H1 (cell line): Measurements from ENCODE around the gene NOL9. TPM values are rescaled to one million over a fixed set of nuclear protein-coding genes. Genes with fewer than 3 reads are reported as not detected.

Experiments
- CTCF ChIA-PET: fragments of 300-600 bp; sonication (Branson Sonifier 250); formaldehyde crosslinking; loops from one replicate; lab custom pipeline; 2021; ENCODE audit not compliant: partially characterized antibody; lab: Charles Lee
- POLR2A ChIA-PET: fragments of 300-600 bp; sonication (Branson Sonifier 250); formaldehyde crosslinking; loops from one replicate; lab custom pipeline; 2021; ENCODE audit warnings: inconsistent platforms; ENCODE audit not compliant: partially characterized antibody; lab: Charles Lee
- DNase-seq, 2 experiments: peaks; one replicate each; pipeline versions ENCODE4 v3.0.0 to v3.0.0-alpha.2; 2010 to 2022; ENCODE audit warnings: low spot score in 2 of 2, low read depth in 1 of 2, mixed read lengths in 1 of 2
- FAIRE-seq: peaks from 2 replicates; lab custom pipeline; 2011; peaks lifted over from hg19 to GRCh38; lab: Jason Lieb, UNC
- H2AFZ ChIP-seq: 2 replicates; pipeline ENCODE4 v1.8.1; 2012; ENCODE audit warnings: low read length, inconsistent platforms
- H2AK5ac ChIP-seq: 2 replicates; pipeline ENCODE4 v1.6.1; 2013; ENCODE audit warnings: low read depth, low read length
- H2BK120ac ChIP-seq: replicated peaks from 2 replicates; pipeline ENCODE3; 2013; ENCODE audit warnings: low read depth, low read length, inconsistent platforms
- H2BK12ac ChIP-seq: 2 replicates; pipeline ENCODE4 v1.6.1; 2013; ENCODE audit warnings: low read depth, low read length
- H2BK15ac ChIP-seq: 2 replicates; pipeline ENCODE4 v1.6.1; 2013; ENCODE audit warnings: low read length
- H2BK20ac ChIP-seq: 2 replicates; pipeline ENCODE4 v1.6.1; 2013; ENCODE audit warnings: low read length
- H2BK5ac ChIP-seq: 2 replicates; pipeline ENCODE4 v1.6.1; 2013; ENCODE audit warnings: low read depth, low read length
- H3K14ac ChIP-seq: 2 replicates; pipeline ENCODE4 v1.6.1; 2013; ENCODE audit warnings: inconsistent platforms; ENCODE audit not compliant: insufficient read length
- H3K18ac ChIP-seq: 2 replicates; pipeline ENCODE4 v1.6.1; 2013; ENCODE audit warnings: low read length; ENCODE audit errors: extremely low read depth
- H3K23ac ChIP-seq: 2 replicates; pipeline ENCODE4 v1.6.1; 2013; ENCODE audit warnings: inconsistent platforms; ENCODE audit not compliant: insufficient read length
- H3K23me2 ChIP-seq: 2 replicates; pipeline ENCODE4 v1.6.1; 2013; ENCODE audit warnings: low read depth, low read length
- H3K27ac ChIP-seq: 2 replicates; pipeline ENCODE4 v1.6.1; 2011; ENCODE audit warnings: low read depth, low read length, inconsistent platforms
- H3K27me3 ChIP-seq, 4 experiments: replicated peaks in 1 of 4; 1 replicate in 1 of 4; 2 replicates in 3 of 4; pipeline versions ENCODE4 v1.6.1 to v1.8.1; 2011 to 2013; ENCODE audit warnings: low read length in 3 of 4, mild to moderate bottlenecking in 3 of 4, inconsistent platforms in 2 of 4, mixed read lengths in 2 of 4, moderate library complexity in 1 of 4; ENCODE audit not compliant: control insufficient read depth in 3 of 4, insufficient read depth in 3 of 4; ENCODE audit errors: extremely low read depth in 1 of 4
- H3K36me3 ChIP-seq, 4 experiments: 2 replicates each; pipeline versions ENCODE4 v1.6.1 to v1.8.1; 2011 to 2013; ENCODE audit warnings: mild to moderate bottlenecking in 4 of 4, low read length in 3 of 4, moderate library complexity in 2 of 4, control low read depth in 1 of 4, inconsistent platforms in 1 of 4; ENCODE audit not compliant: insufficient read depth in 4 of 4, control insufficient read depth in 2 of 4
- H3K4ac ChIP-seq: replicated peaks from 2 replicates; pipeline ENCODE3; 2013; ENCODE audit warnings: low read length, low read depth, mixed read lengths, inconsistent platforms; ENCODE audit not compliant: insufficient read length
- H3K4me1 ChIP-seq, 4 experiments: replicated peaks in 1 of 4; 1 replicate in 1 of 4; 2 replicates in 3 of 4; pipeline versions ENCODE4 v1.6.1 to v1.8.1; 2011 to 2013; ENCODE audit warnings: low read length in 3 of 4, inconsistent platforms in 2 of 4, mixed read lengths in 1 of 4; ENCODE audit not compliant: insufficient read depth in 4 of 4, control insufficient read depth in 3 of 4
- H3K4me2 ChIP-seq, 2 experiments: 2 replicates each; pipeline versions ENCODE4 v1.6.1 to v1.8.1; 2011 to 2013; ENCODE audit warnings: low read depth in 2 of 2, low read length in 2 of 2, control low read depth in 1 of 2, inconsistent platforms in 1 of 2, mild to moderate bottlenecking in 1 of 2; ENCODE audit not compliant: insufficient read depth in 1 of 2
- H3K4me3 ChIP-seq, 4 experiments: fragments of 200-600, 300-600 bp in 1 of 4; sonication (generic), shearing (Covaris generic), sonication (Bioruptor Twin) in 1 of 4; 2 replicates each; pipeline versions ENCODE4 v1.5.1 to v1.8.1; 2011 to 2016; ENCODE audit warnings: low read length in 4 of 4, low read depth in 3 of 4, control low read depth in 2 of 4, inconsistent platforms in 2 of 4, mild to moderate bottlenecking in 2 of 4, mixed read lengths in 1 of 4, moderate library complexity in 1 of 4; ENCODE audit not compliant: insufficient read depth in 2 of 4; ENCODE audit errors: extremely low read depth in 1 of 4
- H3K56ac ChIP-seq: replicated peaks from 2 replicates; pipeline ENCODE3; 2013; ENCODE audit warnings: low read depth, mild to moderate bottlenecking, mixed read lengths, low read length, inconsistent platforms; ENCODE audit not compliant: insufficient read length
- H3K79me1 ChIP-seq: 2 replicates; pipeline ENCODE4 v1.6.1; 2013; ENCODE audit warnings: low read depth, low read length, control low read depth
- H3K79me2 ChIP-seq, 2 experiments: 2 replicates each; pipeline versions ENCODE4 v1.6.1 to v1.8.1; 2012 to 2013; ENCODE audit warnings: low read length in 2 of 2, mild to moderate bottlenecking in 2 of 2, inconsistent platforms in 1 of 2; ENCODE audit not compliant: insufficient read depth in 2 of 2, control insufficient read depth in 1 of 2
- H3K9ac ChIP-seq, 4 experiments: replicated peaks in 1 of 4; 1 replicate in 1 of 4; 2 replicates in 3 of 4; pipeline versions ENCODE4 v1.6.1 to v1.8.1; 2011 to 2013; ENCODE audit warnings: low read depth in 3 of 4, low read length in 3 of 4, control low read depth in 2 of 4, mild to moderate bottlenecking in 2 of 4, moderate library complexity in 2 of 4, inconsistent platforms in 1 of 4; ENCODE audit errors: extremely low read depth in 1 of 4
- H3K9me3 ChIP-seq, 2 experiments: 2 replicates each; pipeline versions ENCODE4 v1.6.1 to v1.8.1; 2012 to 2013; ENCODE audit warnings: mild to moderate bottlenecking in 2 of 2, moderate library complexity in 2 of 2, control low read depth in 1 of 2, inconsistent platforms in 1 of 2, low read depth in 1 of 2, low read length in 1 of 2, mixed read lengths in 1 of 2; ENCODE audit not compliant: insufficient read depth in 2 of 2
- H4K20me1 ChIP-seq, 2 experiments: replicated peaks in 1 of 2; 2 replicates each; pipeline versions ENCODE3 to v1.8.1; 2011 to 2013; ENCODE audit warnings: inconsistent platforms in 2 of 2, low read length in 2 of 2, mild to moderate bottlenecking in 1 of 2; ENCODE audit not compliant: insufficient read depth in 2 of 2, control insufficient read depth in 1 of 2
- H4K5ac ChIP-seq: 2 replicates; pipeline ENCODE4 v1.6.1; 2013; ENCODE audit warnings: low read length, low read depth, mixed read lengths, inconsistent platforms; ENCODE audit not compliant: insufficient read length
- H4K8ac ChIP-seq: 2 replicates; pipeline ENCODE4 v1.8.0; 2013; ENCODE audit warnings: mild to moderate bottlenecking, moderate library complexity, low read length, inconsistent platforms; ENCODE audit not compliant: insufficient read depth; ENCODE audit errors: extremely low read depth
- H4K91ac ChIP-seq: replicated peaks from 2 replicates; pipeline ENCODE3; 2013; ENCODE audit warnings: low read length, mixed read lengths, inconsistent platforms; ENCODE audit not compliant: insufficient read length
- BCL11A ChIP-seq, 2 experiments: IDR thresholded peaks; one replicate each; pipeline ENCODE4 v1.6.1; 2011; ENCODE audit warnings: low read depth in 2 of 2, low read length in 2 of 2, mild to moderate bottlenecking in 2 of 2
- EZH2 ChIP-seq: fragments of 200-600 bp; sonication (generic); IDR thresholded peaks from 2 replicates; pipeline ENCODE4 v1.7.1; 2012; ENCODE audit warnings: low read depth, mild to moderate bottlenecking, moderate library complexity, low read length, inconsistent platforms; ENCODE audit not compliant: severe bottlenecking
- KDM4A ChIP-seq: IDR thresholded peaks from one replicate; pipeline ENCODE4 v1.7.1; 2012; ENCODE audit warnings: low read depth, mild to moderate bottlenecking, moderate library complexity, low read length, inconsistent platforms; ENCODE audit not compliant: severe bottlenecking
- POLR2A ChIP-seq, 2 experiments: IDR thresholded peaks; 1 replicate in 1 of 2; 2 replicates in 1 of 2; pipeline ENCODE4 v1.6.1; 2011; ENCODE audit warnings: low read depth in 2 of 2, low read length in 2 of 2, mild to moderate bottlenecking in 2 of 2; ENCODE audit errors: control extremely low read depth in 1 of 2
- WGBS, 2 experiments: shearing (Covaris generic) in 1 of 2; methylation state at CpG; one replicate each; pipeline versions ENCODE4 v1.1.6 to v1.1.7; 2013 to 2015; ENCODE audit warnings: low lambda C conversion rate in 2 of 2, mixed read lengths in 2 of 2, inconsistent platforms in 1 of 2, low coverage in 1 of 2, missing lambda C conversion rate in 1 of 2; ENCODE audit not compliant: insufficient replicate concordance in 2 of 2, insufficient coverage in 1 of 2, insufficient read length in 1 of 2; ENCODE audit errors: extremely low coverage in 1 of 2, missing lambda C conversion rate in 1 of 2; 5-methylcytosine and 5-hydroxymethylcytosine counted together
- polyA plus RNA-seq, 7 experiments: library from polyadenylated mRNA; depleted of rRNA in 3 of 7; stranded (reverse) in 5 of 7; unstranded in 2 of 7; fragments of >200 nt in 5 of 7; fragments of 200-250 nt in 2 of 7; gene quantifications; 1 replicate in 5 of 7; 2 replicates in 1 of 7; 4 replicates in 1 of 7; pipeline versions ENCODE4 v1.2.1 to v1.2.3, GENCODE V29; 2011 to 2013; ENCODE audit warnings: missing spikeins in 2 of 7, mixed read lengths in 2 of 7
- total RNA-seq: library from RNA; stranded (reverse); fragmentation: NEBNext Ultra II Directional; extraction: Animal tissue kit (Norgen Biotek cat#: 25700); gene quantifications from 2 replicates; pipeline ENCODE4 v1.2.1, GENCODE V29; 2021

Gene NOL9
- total and polyA plus RNA-seq, 2 of the 8 experiments (the other 6 are each of a cell fraction or from before 2014, with no cell fraction given) = 17.1 to 38.1 TPM

- H2BK12ac ChIP-seq = no peak overlapping the region
- no peak overlapping the region for H4K5ac ChIP-seq
- FAIRE-seq = no peak
- no peak overlapping the region for H3K4me2 ChIP-seq
- H2BK15ac ChIP-seq = no peak overlapping the region
- no peaks in the 10 kb centered on the region for H3K27me3 ChIP-seq
- POLR2A ChIA-PET = interaction anchor here (0.7 to 17.4 kb wide), 3 partner anchors 10 to 40 kb away, joined by 4 to 196 read pairs (median 6); partner anchors contain the start of genes KLHL21 and ZBTB48
- no peaks in the 10 kb centered on the region for H3K9me3 ChIP-seq
- H2BK120ac ChIP-seq = no peak overlapping the region
- no peak for TF ChIP-seq EZH2
- no peak for TF ChIP-seq BCL11A (IDR thresholded peaks at IDR 0.05; ENCODE audit: low read depth in 2 of 2, low read length in 2 of 2)
- peak in 1 of 2 experiments; percentile 15; a peak in 1 of 3 replicates for TF ChIP-seq POLR2A (IDR thresholded peaks at IDR 0.05; ENCODE audit: control extremely low read depth in 1 of 2, low read depth in 2 of 2, low read length in 2 of 2)
- TF ChIP-seq KDM4A = no peak
- H3K36me3 ChIP-seq = peaks cover 0 to 43% (median 14%) of the 10 kb centered on the region in 4 experiments; a peak in 6 of 8 replicates
- no peak overlapping the region for H3K18ac ChIP-seq
- no peaks in the 10 kb centered on the region for H3K23me2 ChIP-seq
- no peak overlapping the region for H3K9ac ChIP-seq
- no peak for DNase-seq
- no peak overlapping the region for H3K4me3 ChIP-seq
- no peak overlapping the region for H2AFZ ChIP-seq
- 89% methylated on average over 7 of the region's 7 CpGs; no CpG with 5 or more reads in 1 of the 2 experiments for WGBS, 2 experiments
- no peak overlapping the region for H3K27ac ChIP-seq
- no peaks in the 10 kb centered on the region for H3K79me2 ChIP-seq
- H3K4ac ChIP-seq = no peak overlapping the region
- peaks cover 2 to 30% of the 10 kb centered on the region in 2 experiments for H4K20me1 ChIP-seq
- H2BK5ac ChIP-seq = no peak overlapping the region
- H4K8ac ChIP-seq = no peak overlapping the region
- no peak overlapping the region for H3K23ac ChIP-seq
- no peak overlapping the region for H4K91ac ChIP-seq
- H3K79me1 ChIP-seq = no peaks in the 10 kb centered on the region; the same call in 1 of the 2 replicates
- no peak overlapping the region for H2AK5ac ChIP-seq
- H3K14ac ChIP-seq = no peak overlapping the region
- CTCF ChIA-PET = interaction anchor here (1.3 to 2.1 kb wide), 3 partner anchors 10 to 47 kb away, joined by 3 to 11 read pairs (median 5); no protein-coding TSS in a partner anchor
- H3K4me1 ChIP-seq = no peaks in the 10 kb centered on the region
- H3K56ac ChIP-seq = no peak overlapping the region
- no peak overlapping the region for H2BK20ac ChIP-seq
These were observed 35.7 kb upstream of the NOL9 start for GRCh38 chr1:6590046-6590445.
